ENCODE results near the gene ZBTB40. TPM values are rescaled to one million over a fixed set of nuclear protein-coding genes. Genes with fewer than 3 reads are reported as not detected.
A peak's percentile ranks its signal among the peaks of the same experiment; 100 is the strongest.

The ZBTB40 gene
- polyA plus RNA-seq, 3 donors: 1.1 to 17.8 (median 1.3) TPM

GRCh38 chr1:22452481-22452957 lies 868 bp downstream of the ZBTB40 start:
- Histone ChIP-seq H3K4me2 (replicated peaks; ENCODE audit: extremely low read depth, low read length, poor library complexity, severe bottlenecking) (peak overlapping the region; percentile 94), H3K27ac (ENCODE audit: low read depth in 1 of 2, low read length in 2 of 2) (peak overlapping the region; percentile 87 to 88), H3K79me2 (ENCODE audit: insufficient read depth, low read length) (peaks cover 43% of the 10 kb centered on the region), H4K20me1 (ENCODE audit: insufficient read depth, low read length) (peaks cover 8% of the 10 kb centered on the region), H3K4me1 (ENCODE audit: control insufficient read depth in 1 of 2, insufficient read depth in 2 of 2, low read length in 2 of 2) (peaks cover 13 to 19% of the 10 kb centered on the region in 2 donors), H3K9me3 (replicated peaks in 1 of 2; ENCODE audit: control insufficient read depth in 1 of 2, insufficient read depth in 1 of 2, low read length in 2 of 2) (no peaks in the 10 kb centered on the region), H2AFZ (ENCODE audit: insufficient read depth, low read depth, low read length, poor library complexity, severe bottlenecking) (peak overlapping the region; percentile 98), H3K27me3 (ENCODE audit: control insufficient read depth in 2 of 2, insufficient read depth in 2 of 2, low read length in 2 of 2) (no peaks in the 10 kb centered on the region), H3K4me3 (replicated peaks in 1 of 3; ENCODE audit: low read depth in 2 of 3, low read length in 3 of 3) (peak overlapping the region; percentile 73 to 98 (median 97)), H3K36me3 (replicated peaks in 1 of 2; ENCODE audit: control insufficient read depth in 1 of 2, insufficient read depth in 2 of 2, low read length in 2 of 2) (peaks cover 0 to 4% of the 10 kb centered on the region in 2 donors), H3K9ac (ENCODE audit: insufficient read depth, low read length, poor library complexity, severe bottlenecking) (peak overlapping the region; percentile 95)
- Mint-ChIP-seq H3K4me1 (peaks cover 19% of the 10 kb centered on the region), H3K4me3 (peak overlapping the region; percentile 87 to 92), H3K9me3 (peaks cover 0 to 3% (median 0%) of the 10 kb centered on the region in 7 donors), H3K36me3 (peaks cover 0 to 4% of the 10 kb centered on the region in 2 donors), H3K27ac (peak overlapping the region; percentile 83 to 94 (median 91)), H3K27me3 (ENCODE audit: low read depth in 3 of 3) (no peaks in the 10 kb centered on the region)
- TF ChIP-seq CTCF (IDR thresholded peaks at IDR 0.05): no peak
- peak in 2 of 3 donors; percentile 4 to 7 for DNase-seq
- 0% methylated on average over 7 of the region's 12 CpGs for WGBS (ENCODE audit: insufficient coverage)
- intact Hi-C loops (cut with micrococcal nuclease): no loop called here

- peaks cover 0 to 3% (median 0%) of the 10 kb centered on the region in 7 donors for H3K9me3 Mint-ChIP-seq
Measured at GRCh38 chr1:22453181-22453580, 1.5 kb downstream of the ZBTB40 start.

More at GRCh38 chr1:22453181-22453580, 1.5 kb downstream of the ZBTB40 start:
- no CpG with 5 or more reads among the region's 2 CpGs for WGBS (ENCODE audit: insufficient coverage)
- H4K20me1 ChIP-seq (ENCODE audit: insufficient read depth, low read length): peaks cover 15% of the 10 kb centered on the region
- no peaks in the 10 kb centered on the region for H3K27me3 ChIP-seq (ENCODE audit: control insufficient read depth in 2 of 2, insufficient read depth in 2 of 2, low read length in 2 of 2)
- Mint-ChIP-seq H3K4me1 (peaks cover 20% of the 10 kb centered on the region), H3K4me3 (peak overlapping the region in 1 of 2 donors; percentile 92), H3K27ac (no peak overlapping the region), H3K36me3 (peaks cover under 1 to 4% of the 10 kb centered on the region in 2 donors), H3K27me3 (ENCODE audit: low read depth in 3 of 3) (no peaks in the 10 kb centered on the region)
- H3K9me3 ChIP-seq (replicated peaks in 1 of 2; ENCODE audit: control insufficient read depth in 1 of 2, insufficient read depth in 1 of 2, low read length in 2 of 2): no peaks in the 10 kb centered on the region
- no peak overlapping the region for H3K27ac ChIP-seq (ENCODE audit: low read depth in 1 of 2, low read length in 2 of 2)
- intact Hi-C loops (cut with micrococcal nuclease): no loop called here
- H3K36me3 ChIP-seq (replicated peaks in 1 of 2; ENCODE audit: control insufficient read depth in 1 of 2, insufficient read depth in 2 of 2, low read length in 2 of 2): peaks cover 2 to 4% of the 10 kb centered on the region in 2 donors
- H2AFZ ChIP-seq (ENCODE audit: insufficient read depth, low read depth, low read length, poor library complexity, severe bottlenecking): no peak overlapping the region
- no peak for TF ChIP-seq CTCF (IDR thresholded peaks at IDR 0.05)
- peak overlapping the region in 1 of 3 experiments; percentile 98 for H3K4me3 ChIP-seq (replicated peaks in 1 of 3; ENCODE audit: low read depth in 2 of 3, low read length in 3 of 3)
- DNase-seq: no peak
- H3K79me2 ChIP-seq (ENCODE audit: insufficient read depth, low read length): peaks cover 49% of the 10 kb centered on the region
- peak overlapping the region; percentile 94 for H3K4me2 ChIP-seq (replicated peaks; ENCODE audit: extremely low read depth, low read length, poor library complexity, severe bottlenecking)
- H3K9ac ChIP-seq (ENCODE audit: insufficient read depth, low read length, poor library complexity, severe bottlenecking): no peak overlapping the region
- H3K4me1 ChIP-seq (ENCODE audit: control insufficient read depth in 1 of 2, insufficient read depth in 2 of 2, low read length in 2 of 2): peaks cover 13 to 19% of the 10 kb centered on the region in 2 donors
